ENCODE results near the gene SPATA1. TPM values are rescaled to one million over a fixed set of nuclear protein-coding genes. Genes with fewer than 3 reads are reported as not detected.

SPATA1 gene
- total RNA-seq, 1 donor from 2014 or later: not detected

Other genes with a start within 250 kb of the SPATA1 start
- gene SAMD13, start 204.7 kb upstream of the SPATA1 start, total RNA-seq: 1.2 and 1.9 TPM in 2 replicates
- not detected in 2 replicates for gene DNASE2B, start 107.9 kb upstream of the SPATA1 start, total RNA-seq
- 55.7 and 65.4 TPM in 2 replicates for gene RPF1, start 27.1 kb upstream of the SPATA1 start, total RNA-seq
- 93.6 and 141 TPM in 2 replicates for gene GNG5, start 195 bp downstream of the SPATA1 start, total RNA-seq
- 9.3 and 9.5 TPM in 2 replicates for gene CTBS, start 68.1 kb downstream of the SPATA1 start, total RNA-seq
- 9.4 and 10.9 TPM in 2 replicates for gene SSX2IP, start 184.1 kb downstream of the SPATA1 start, total RNA-seq

Measured in kidney epithelial cell (primary cell).